ENCODE data around the gene TMEM63C. TPM values are rescaled to one million over a fixed set of nuclear protein-coding genes. Genes with fewer than 3 reads are reported as not detected.

Gene TMEM63C
- total RNA-seq, 3 donors from 2014 or later (not counting 1 experiment from before 2014, with no cell fraction given) = 1.5 to 5.1 (median 2.1) TPM

GRCh38 chr14:77230914-77231313, 49.3 kb downstream of the TMEM63C start:
- no peak for ATAC-seq
- no peak overlapping the region for H3K27ac Mint-ChIP-seq
- WGBS (ENCODE audit: insufficient coverage) = 83% methylated on average over 2 of the region's 2 CpGs
- no peaks in the 10 kb centered on the region for H3K9me3 ChIP-seq (ENCODE audit: control insufficient read depth, insufficient read depth, low read length)
- no peaks in the 10 kb centered on the region for H3K36me3 Mint-ChIP-seq
- intact Hi-C loops (cut with micrococcal nuclease) = no loop called here
- no peaks in the 10 kb centered on the region for H3K36me3 ChIP-seq (ENCODE audit: control insufficient read depth, insufficient read depth, low read length)
- TF ChIP-seq, protein P1, sequence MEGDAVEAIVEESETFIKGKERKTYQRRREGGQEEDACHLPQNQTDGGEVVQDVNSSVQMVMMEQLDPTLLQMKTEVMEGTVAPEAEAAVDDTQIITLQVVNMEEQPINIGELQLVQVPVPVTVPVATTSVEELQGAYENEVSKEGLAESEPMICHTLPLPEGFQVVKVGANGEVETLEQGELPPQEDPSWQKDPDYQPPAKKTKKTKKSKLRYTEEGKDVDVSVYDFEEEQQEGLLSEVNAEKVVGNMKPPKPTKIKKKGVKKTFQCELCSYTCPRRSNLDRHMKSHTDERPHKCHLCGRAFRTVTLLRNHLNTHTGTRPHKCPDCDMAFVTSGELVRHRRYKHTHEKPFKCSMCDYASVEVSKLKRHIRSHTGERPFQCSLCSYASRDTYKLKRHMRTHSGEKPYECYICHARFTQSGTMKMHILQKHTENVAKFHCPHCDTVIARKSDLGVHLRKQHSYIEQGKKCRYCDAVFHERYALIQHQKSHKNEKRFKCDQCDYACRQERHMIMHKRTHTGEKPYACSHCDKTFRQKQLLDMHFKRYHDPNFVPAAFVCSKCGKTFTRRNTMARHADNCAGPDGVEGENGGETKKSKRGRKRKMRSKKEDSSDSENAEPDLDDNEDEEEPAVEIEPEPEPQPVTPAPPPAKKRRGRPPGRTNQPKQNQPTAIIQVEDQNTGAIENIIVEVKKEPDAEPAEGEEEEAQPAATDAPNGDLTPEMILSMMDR (IDR thresholded peaks at IDR 0.05) = no peak
- no peak overlapping the region for H3K27ac ChIP-seq (ENCODE audit: low read length)
- no peaks in the 10 kb centered on the region for H3K27me3 Mint-ChIP-seq (ENCODE audit: low read depth in 2 of 2)
- no peaks in the 10 kb centered on the region for H3K9me3 Mint-ChIP-seq
- H3K4me1 Mint-ChIP-seq = no peaks in the 10 kb centered on the region
- DNase-seq = no peak
- H3K4me1 ChIP-seq (ENCODE audit: control insufficient read depth, insufficient read depth, low read length) = no peaks in the 10 kb centered on the region
- H3K4me3 ChIP-seq (ENCODE audit: low read length) = no peak overlapping the region
- no peaks in the 10 kb centered on the region for H3K27me3 ChIP-seq (ENCODE audit: control insufficient read depth, insufficient read depth, low read length)
- no peak overlapping the region for H3K4me3 Mint-ChIP-seq

DNA sequence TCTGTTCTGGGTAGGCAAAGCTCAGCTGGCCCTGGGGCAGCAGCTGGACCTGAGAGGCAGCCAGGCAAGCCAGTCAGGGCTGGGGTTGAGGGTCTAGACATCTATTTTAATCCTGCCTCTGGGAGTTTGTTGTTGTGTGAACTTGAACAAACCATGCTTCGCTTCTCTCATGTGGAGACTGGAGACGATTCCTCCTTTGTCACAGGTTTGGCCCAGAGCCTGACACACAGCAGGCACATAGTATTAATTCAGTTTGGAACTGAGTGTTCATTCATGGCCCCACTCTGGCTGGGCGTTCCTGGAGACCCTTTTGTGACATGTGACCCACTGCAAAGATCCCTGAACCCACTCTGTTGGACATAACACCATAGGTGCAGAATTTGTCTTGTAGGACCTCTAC, 50.1 kb downstream of the TMEM63C start:
- TF ChIP-seq, protein P1 (IDR thresholded peaks at IDR 0.05) = no peak
- no peak overlapping the region for H3K4me3 ChIP-seq (ENCODE audit: low read length)
- H3K36me3 Mint-ChIP-seq = no peaks in the 10 kb centered on the region
- ATAC-seq (no peak), DNase-seq (no peak)
- peaks cover 0 to 4% of the 10 kb centered on the region in 2 donors for H3K4me1 Mint-ChIP-seq
- H3K27ac ChIP-seq (ENCODE audit: low read length) = no peak overlapping the region
- H3K36me3 ChIP-seq (ENCODE audit: control insufficient read depth, insufficient read depth, low read length) = no peaks in the 10 kb centered on the region
- no peaks in the 10 kb centered on the region for H3K27me3 ChIP-seq (ENCODE audit: control insufficient read depth, insufficient read depth, low read length)
- H3K27ac Mint-ChIP-seq = no peak overlapping the region
- H3K9me3 ChIP-seq (ENCODE audit: control insufficient read depth, insufficient read depth, low read length) = no peaks in the 10 kb centered on the region
- no peaks in the 10 kb centered on the region for H3K9me3 Mint-ChIP-seq
- H3K27me3 Mint-ChIP-seq (ENCODE audit: low read depth in 2 of 2) = no peaks in the 10 kb centered on the region
- intact Hi-C loops (cut with micrococcal nuclease) = no loop called here
- no peaks in the 10 kb centered on the region for H3K4me1 ChIP-seq (ENCODE audit: control insufficient read depth, insufficient read depth, low read length)
- WGBS (ENCODE audit: insufficient coverage) = 84% methylated on average over 3 of the region's 3 CpGs
- H3K4me3 Mint-ChIP-seq = no peak overlapping the region

DNA sequence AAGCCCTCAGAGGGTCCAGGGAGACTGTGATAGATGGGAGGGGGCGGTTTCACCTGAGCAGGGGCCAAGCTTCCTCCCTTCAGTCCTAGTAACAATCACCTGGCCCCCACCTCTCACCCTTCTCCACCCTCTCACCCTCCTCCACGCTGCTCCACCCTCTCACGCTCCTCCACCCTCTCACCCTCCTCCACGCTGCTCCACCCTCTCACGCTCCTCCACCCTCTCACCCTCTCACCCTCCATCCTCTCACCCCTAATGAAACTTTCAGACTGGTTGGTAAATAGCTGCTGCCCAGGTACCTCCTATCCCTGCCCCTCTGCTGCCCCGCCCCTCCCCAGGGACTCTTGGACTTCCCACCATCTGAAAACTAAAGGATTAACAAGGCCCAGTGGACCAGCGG, 55.2 kb downstream of the TMEM63C start:
- WGBS (ENCODE audit: insufficient coverage) = 74% methylated on average over 7 of the region's 7 CpGs

GRCh38 chr14:77238356-77238755, 56.8 kb downstream of the TMEM63C start:
- Mint-ChIP-seq H3K9me3 (no peaks in the 10 kb centered on the region), H3K27ac (no peak overlapping the region), H3K4me1 (peaks cover 0 to 4% of the 10 kb centered on the region in 2 donors), H3K36me3 (no peaks in the 10 kb centered on the region), H3K27me3 (ENCODE audit: low read depth in 2 of 2) (peaks cover 0 to 6% of the 10 kb centered on the region in 2 donors), H3K4me3 (no peak overlapping the region)
- Histone ChIP-seq H3K4me3 (ENCODE audit: low read length) (no peak overlapping the region), H3K36me3 (ENCODE audit: control insufficient read depth, insufficient read depth, low read length) (no peaks in the 10 kb centered on the region), H3K27ac (ENCODE audit: low read length) (no peak overlapping the region), H3K4me1 (ENCODE audit: control insufficient read depth, insufficient read depth, low read length) (peaks cover 8% of the 10 kb centered on the region), H3K27me3 (ENCODE audit: control insufficient read depth, insufficient read depth, low read length) (no peaks in the 10 kb centered on the region), H3K9me3 (ENCODE audit: control insufficient read depth, insufficient read depth, low read length) (no peaks in the 10 kb centered on the region)
- intact Hi-C loops (cut with micrococcal nuclease) = no loop called here
- ATAC-seq (no peak), DNase-seq (no peak)
- 82% methylated on average over 3 of the region's 3 CpGs for WGBS (ENCODE audit: insufficient coverage)
- TF ChIP-seq, protein P1 (IDR thresholded peaks at IDR 0.05) = no peak

More for the DNA sequence above, 55.2 kb downstream of the TMEM63C start:
- Histone ChIP-seq H3K27ac (ENCODE audit: low read length) (no peak overlapping the region), H3K36me3 (ENCODE audit: control insufficient read depth, insufficient read depth, low read length) (no peaks in the 10 kb centered on the region), H3K9me3 (ENCODE audit: control insufficient read depth, insufficient read depth, low read length) (no peaks in the 10 kb centered on the region), H3K4me1 (ENCODE audit: control insufficient read depth, insufficient read depth, low read length) (no peaks in the 10 kb centered on the region), H3K27me3 (ENCODE audit: control insufficient read depth, insufficient read depth, low read length) (no peaks in the 10 kb centered on the region), H3K4me3 (ENCODE audit: low read length) (no peak overlapping the region)
- Mint-ChIP-seq H3K27me3 (ENCODE audit: low read depth in 2 of 2) (no peaks in the 10 kb centered on the region), H3K36me3 (no peaks in the 10 kb centered on the region), H3K4me3 (no peak overlapping the region), H3K9me3 (no peaks in the 10 kb centered on the region), H3K27ac (no peak overlapping the region), H3K4me1 (peaks cover 0 to 4% of the 10 kb centered on the region in 2 donors)
- TF ChIP-seq, protein P1 (IDR thresholded peaks at IDR 0.05) = no peak
- ATAC-seq (no peak), DNase-seq (no peak)
- intact Hi-C loops (cut with micrococcal nuclease) = no loop called here

Measured in natural killer cell (primary cell).